WERI-Rb-1 (cell line): ENCODE data around the gene IGF2R.

Experiments
- DNase-seq: peaks from one replicate; pipeline ENCODE4 v3.0.0-alpha.2; 2020
- H3K27ac ChIP-seq: fragments of 250-450 bp; sonication (Bioruptor Pico); 2 replicates; pipeline ENCODE4 v1.5.1; 2020; ENCODE audit warnings: mild to moderate bottlenecking, moderate library complexity
- H3K27me3 ChIP-seq: fragments of 250-450 bp; sonication (Bioruptor Pico); 2 replicates; pipeline ENCODE4 v1.5.1; 2021; ENCODE audit warnings: mild to moderate bottlenecking, low read depth, moderate library complexity; ENCODE audit not compliant: insufficient read depth, severe bottlenecking
- H3K36me3 ChIP-seq: fragments of 250-450 bp; sonication (Bioruptor Pico); 2 replicates; pipeline ENCODE4 v1.5.1; 2020; ENCODE audit warnings: mild to moderate bottlenecking, moderate library complexity
- H3K4me3 ChIP-seq: 2 replicates; pipeline ENCODE4 v1.5.1; 2011; ENCODE audit warnings: low read depth, mild to moderate bottlenecking, control low read depth, low read length
- H3K9me3 ChIP-seq: fragments of 250-450 bp; sonication (Bioruptor Pico); 2 replicates; pipeline ENCODE4 v1.5.1; 2021; ENCODE audit warnings: mild to moderate bottlenecking, moderate library complexity; ENCODE audit not compliant: severe bottlenecking
- CTCF ChIP-seq: IDR thresholded peaks from 2 replicates; pipeline ENCODE4 v1.5.1; 2011; ENCODE audit warnings: low read depth, mild to moderate bottlenecking, control low read depth, inconsistent platforms, low read length

Gene IGF2R

DNA sequence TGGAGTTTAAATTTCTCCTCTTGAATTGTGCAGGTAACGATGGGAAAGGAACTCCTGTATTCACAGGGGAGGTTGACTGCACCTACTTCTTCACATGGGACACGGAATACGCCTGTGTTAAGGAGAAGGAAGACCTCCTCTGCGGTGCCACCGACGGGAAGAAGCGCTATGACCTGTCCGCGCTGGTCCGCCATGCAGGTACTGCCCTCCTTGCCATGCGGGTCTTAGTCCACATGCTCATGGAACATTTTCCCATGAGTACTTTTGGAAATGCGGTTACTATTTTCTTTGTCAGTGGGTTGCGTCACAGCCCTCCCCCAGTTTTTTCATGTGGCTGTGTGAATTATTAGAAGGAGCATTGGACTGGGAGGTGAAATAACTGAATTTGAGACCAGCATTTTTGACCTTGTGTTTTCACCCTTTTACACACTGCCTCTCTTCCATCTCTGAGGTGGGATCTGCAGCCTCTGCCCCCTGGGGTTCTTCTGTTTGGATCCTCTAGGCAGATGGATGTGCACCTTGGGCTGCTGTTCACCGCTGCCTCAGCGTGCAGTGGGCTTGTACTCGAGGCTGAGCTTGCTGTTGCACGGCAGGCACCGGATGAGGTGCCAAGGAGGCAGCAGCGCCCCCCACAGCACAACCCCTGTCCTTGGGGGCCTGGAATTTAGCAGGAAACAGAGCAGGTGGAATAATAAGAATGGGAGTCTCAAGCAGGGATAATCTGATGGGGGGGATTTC, 71.8 kb downstream of the IGF2R start:
- H3K9me3 ChIP-seq: no peaks in the 10 kb centered on the region
- no peak overlapping the region for H3K27ac ChIP-seq
- TF ChIP-seq CTCF: no peak
- DNase-seq: no peak
- H3K36me3 ChIP-seq: peaks cover 41% of the 10 kb centered on the region
- no peaks in the 10 kb centered on the region for H3K27me3 ChIP-seq
- H3K4me3 ChIP-seq: no peak overlapping the region

DNA sequence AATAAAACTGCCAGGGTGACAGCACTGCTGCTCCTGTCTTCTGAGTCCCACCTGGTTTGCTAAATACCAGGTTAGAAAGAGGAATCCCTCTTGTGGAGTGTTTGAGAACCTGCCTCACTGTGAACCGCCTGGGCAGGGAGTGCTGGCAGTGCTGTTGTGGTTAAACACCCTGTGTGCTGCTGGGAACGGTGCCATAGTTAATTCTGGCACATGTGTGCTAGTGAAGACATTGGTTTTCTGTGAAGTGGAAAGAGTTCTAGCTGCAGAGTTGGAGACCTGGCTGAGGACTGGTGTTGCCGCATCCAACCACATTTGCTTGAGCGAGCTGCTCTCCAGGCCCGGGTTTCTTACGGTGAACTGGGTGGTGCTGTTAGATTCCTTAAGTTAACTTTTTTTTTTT, 72.7 kb downstream of the IGF2R start:
- DNase-seq: no peak
- TF ChIP-seq CTCF: no peak
- Histone ChIP-seq H3K36me3 (peaks cover 46% of the 10 kb centered on the region), H3K9me3 (no peaks in the 10 kb centered on the region), H3K27me3 (no peaks in the 10 kb centered on the region), H3K27ac (no peak overlapping the region), H3K4me3 (no peak overlapping the region)

DNA sequence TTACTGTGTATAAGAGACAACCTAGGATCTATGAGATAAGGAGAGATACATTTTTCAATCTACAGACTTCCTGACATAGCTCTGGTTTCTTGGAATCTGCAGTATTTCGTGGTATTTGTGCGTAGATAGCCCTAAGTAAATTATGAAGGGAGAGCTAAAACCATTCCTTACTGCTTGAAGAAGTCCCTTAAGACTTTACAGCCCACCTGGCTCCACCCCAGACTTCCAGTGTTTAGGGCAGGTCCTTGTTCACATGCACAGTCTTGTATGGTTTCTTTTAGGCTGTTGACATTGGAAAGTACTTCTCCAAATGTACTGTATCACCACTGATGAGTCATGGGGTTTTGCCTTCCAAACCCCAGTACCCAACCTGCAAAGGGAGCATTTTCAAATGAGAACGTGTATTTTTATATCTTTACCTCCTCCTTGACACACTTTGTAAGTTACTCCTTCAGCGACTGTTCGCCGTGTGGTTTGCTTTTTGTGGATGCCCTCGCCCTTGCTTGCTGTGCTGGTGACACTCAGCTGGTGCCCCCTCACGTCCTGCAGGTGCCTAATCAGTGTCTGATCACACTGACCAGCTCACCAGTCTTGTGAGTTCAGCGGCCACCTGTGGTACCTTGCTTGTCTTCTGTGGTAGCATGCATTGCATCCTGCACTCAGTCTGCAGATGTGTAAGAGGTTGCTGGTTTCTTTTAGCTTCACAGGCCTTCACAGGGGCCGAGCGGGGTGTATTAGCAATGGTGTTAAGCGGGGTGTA, 73.3 kb downstream of the IGF2R start:
- Histone ChIP-seq H3K9me3 (no peaks in the 10 kb centered on the region), H3K36me3 (peaks cover 52% of the 10 kb centered on the region), H3K27me3 (no peaks in the 10 kb centered on the region), H3K4me3 (no peak overlapping the region), H3K27ac (no peak overlapping the region)
- no peak for DNase-seq
- no peak for TF ChIP-seq CTCF

- no peak overlapping the region for H3K27ac ChIP-seq
- no peaks in the 10 kb centered on the region for H3K9me3 ChIP-seq
- peaks cover 58% of the 10 kb centered on the region for H3K36me3 ChIP-seq
- TF ChIP-seq CTCF: no peak
- no peaks in the 10 kb centered on the region for H3K27me3 ChIP-seq
- no peak overlapping the region for H3K4me3 ChIP-seq
- DNase-seq: no peak
Observed at GRCh38 chr6:160042788-160043301, 74.0 kb downstream of the IGF2R start.

DNA sequence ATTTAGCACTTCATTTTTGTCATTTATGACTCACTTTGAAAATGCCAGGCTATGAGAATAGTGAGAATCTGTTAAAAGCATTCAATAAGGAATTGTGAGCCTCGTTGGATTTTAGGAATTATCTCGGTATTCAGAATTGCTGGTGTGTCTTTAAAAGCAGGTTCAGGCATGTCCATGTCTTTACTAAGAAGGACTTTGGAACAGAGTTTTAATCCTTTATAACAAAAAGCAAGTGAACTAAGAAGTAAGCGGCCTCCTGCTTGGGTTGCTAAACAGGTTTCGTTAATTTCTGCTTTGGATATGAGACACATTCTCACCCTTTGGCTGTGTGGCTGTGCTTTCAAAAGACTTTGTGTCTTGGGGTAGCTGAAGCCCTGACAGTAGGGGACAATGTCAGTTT, 74.9 kb downstream of the IGF2R start:
- Histone ChIP-seq H3K36me3 (peaks cover 66% of the 10 kb centered on the region), H3K4me3 (no peak overlapping the region)
- no peak for DNase-seq

More for the DNA sequence above, 74.9 kb downstream of the IGF2R start:
- Histone ChIP-seq H3K27me3 (no peaks in the 10 kb centered on the region), H3K9me3 (no peaks in the 10 kb centered on the region), H3K27ac (no peak overlapping the region)
- TF ChIP-seq CTCF: no peak
